SIG-M5 treated with dmso at 0.1 percent for 504 hours (cell line): ENCODE data around the gene HAPLN3.
"Not testable (repeated sequence)": the region's sequence is repeated elsewhere in the genome, so short reads cannot be mapped to it uniquely, and the experiment has no call there.

Experiments used
- DNase-seq: peaks from one replicate; lab custom pipeline; 2025; ENCODE audit not compliant: unreplicated experiment; lab: John Stamatoyannopoulos, UW

HAPLN3 gene, protein sequence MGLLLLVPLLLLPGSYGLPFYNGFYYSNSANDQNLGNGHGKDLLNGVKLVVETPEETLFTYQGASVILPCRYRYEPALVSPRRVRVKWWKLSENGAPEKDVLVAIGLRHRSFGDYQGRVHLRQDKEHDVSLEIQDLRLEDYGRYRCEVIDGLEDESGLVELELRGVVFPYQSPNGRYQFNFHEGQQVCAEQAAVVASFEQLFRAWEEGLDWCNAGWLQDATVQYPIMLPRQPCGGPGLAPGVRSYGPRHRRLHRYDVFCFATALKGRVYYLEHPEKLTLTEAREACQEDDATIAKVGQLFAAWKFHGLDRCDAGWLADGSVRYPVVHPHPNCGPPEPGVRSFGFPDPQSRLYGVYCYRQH

GRCh38 chr15:88894819-88895767 is at the start of gene HAPLN3:
Gene HAPLN3 (minus strand): TSS chr15:88895544. CDS start chr15:88887298, 8,246 bp downstream.
- DNase-seq, result no peak

DNA sequence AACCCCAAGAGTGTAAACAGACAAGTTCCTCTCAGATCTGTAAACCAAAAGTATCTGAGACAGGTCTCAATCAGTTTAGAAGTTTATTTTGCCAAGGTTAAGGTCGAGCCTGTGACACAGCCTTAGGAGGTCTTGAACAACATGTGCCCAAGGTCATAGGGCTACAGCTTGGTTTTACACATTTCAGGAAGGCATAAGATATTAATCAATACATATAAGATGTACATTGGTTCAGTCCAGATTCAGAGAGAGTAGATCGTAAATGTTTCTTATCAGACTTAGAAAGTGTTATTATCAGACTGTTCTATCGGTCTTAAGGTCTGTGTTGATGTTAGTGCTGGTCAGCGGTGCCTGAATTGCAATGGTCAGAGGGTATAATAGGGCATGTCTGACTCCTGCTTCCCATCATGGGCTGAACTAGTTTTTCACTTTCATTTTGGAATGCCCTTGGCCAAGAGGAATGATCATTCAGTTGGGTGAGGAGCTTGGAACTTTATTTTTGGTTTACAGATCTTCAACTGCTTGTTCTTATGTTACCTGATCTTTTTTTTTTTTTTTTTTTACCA is 44.8 kb upstream of the HAPLN3 start:
- DNase-seq, result no peak

GRCh38 chr15:88939486-88939806 is 44.1 kb upstream of the HAPLN3 start:
- no peak for DNase-seq

DNA sequence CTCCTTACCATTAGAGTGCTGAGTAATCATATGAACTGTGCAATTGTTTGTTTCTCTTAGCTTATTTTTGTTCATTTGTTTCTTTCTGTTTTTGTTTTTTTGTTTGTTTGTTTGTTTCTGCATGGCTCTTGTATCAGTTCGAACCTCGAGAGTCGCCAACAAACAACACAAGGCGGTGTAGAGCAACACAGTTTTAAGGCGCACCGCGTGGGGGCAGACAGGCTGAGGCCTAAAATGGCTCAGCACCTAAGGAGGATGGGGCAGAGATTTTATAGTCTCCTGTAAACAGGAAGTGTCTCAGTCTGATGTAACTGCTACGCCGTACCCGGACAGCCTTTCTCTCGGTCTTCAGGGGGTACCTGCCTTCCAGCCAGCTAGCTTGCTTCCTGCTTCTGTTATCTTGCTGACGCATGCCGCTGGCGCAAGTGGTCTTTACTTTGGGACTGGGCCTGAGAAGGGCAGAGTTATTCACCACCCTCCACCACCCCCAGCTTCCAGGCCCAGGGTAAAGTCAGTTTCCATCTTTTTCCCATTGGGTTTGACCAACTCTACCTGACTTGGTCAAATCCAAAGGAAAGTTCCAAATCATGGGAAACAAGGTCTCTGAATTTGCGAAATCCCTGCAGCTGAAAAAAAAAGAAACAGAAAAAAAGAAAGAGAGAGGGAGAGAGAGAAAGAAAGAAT is 43.6 kb upstream of the HAPLN3 start:
- DNase-seq, result no peak

GRCh38 chr15:88934449-88934848 is 39.1 kb upstream of the HAPLN3 start:
- DNase-seq, result not testable (repeated sequence)

DNA sequence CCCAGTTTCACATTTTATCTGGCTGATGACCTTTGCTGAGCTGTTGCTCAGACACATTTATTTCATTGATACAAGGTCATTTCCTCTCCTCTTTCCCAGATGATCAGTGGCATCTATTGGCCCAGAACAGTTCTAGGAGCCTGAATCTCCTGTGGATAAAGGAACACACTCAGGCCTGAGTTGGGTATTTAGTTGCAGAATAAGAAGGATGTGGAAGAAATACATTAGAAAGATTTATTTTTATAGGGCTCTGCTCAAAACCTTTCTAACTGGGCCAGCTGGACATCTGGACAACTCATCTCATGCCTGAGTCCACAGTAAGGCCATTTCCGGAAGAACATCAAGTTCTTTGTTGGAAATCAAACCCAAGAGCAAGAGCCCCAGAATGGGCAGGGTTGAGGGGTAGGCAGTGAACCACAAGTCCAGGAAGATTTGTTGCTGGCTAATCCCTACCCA is 37.6 kb upstream of the HAPLN3 start:
- no peak for DNase-seq

DNA sequence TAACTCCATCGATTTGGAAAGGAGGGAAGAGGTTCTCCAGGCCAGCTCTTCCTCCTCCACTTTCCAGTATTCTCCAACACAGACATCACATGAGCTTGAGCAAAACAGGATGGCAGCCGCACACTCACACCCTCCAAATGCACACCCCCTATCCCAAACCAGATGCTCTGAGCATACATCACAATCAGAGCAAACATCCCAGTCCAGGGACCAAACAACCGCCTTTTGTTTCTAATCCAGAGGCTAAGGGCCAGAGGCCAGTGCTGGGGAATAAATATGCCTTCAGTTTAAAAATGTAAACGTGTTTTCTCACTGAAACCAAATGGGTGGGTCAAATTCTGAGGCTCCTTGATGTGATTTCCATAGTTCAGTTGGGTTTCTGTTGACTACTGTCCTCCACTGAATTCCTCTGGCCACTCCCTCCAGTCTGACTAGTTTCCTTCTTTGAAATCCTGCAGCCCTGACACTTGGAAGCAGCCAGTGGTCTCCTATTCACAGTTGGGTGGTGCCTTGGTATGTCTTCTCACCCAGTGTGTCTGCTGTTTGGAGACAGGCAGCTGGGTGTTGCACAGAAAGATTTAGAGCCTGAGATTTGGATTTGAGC is 37.0 kb upstream of the HAPLN3 start:
- no peak for DNase-seq

DNA sequence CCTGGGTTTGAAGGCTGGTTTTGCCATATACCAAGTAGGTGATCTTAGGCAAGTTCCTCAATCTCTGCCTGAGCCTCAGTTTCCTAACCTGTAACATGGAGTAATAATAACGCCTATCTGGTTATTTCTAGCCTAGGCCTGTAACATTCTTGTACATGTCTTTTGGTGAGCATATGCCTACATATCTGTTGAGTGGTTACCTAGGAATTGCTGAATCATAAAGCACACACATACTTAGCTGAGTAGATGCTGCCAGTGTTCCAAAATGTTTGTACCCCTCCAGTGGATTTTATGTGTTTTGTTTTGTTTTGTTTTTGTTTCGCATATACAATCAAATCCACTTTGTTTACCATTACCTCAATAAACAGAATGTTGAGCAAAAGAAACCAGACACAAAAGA is 35.2 kb upstream of the HAPLN3 start:
- DNase-seq, result no peak

- DNase-seq, result not testable (repeated sequence)
These were observed 34.2 kb upstream of the HAPLN3 start for GRCh38 chr15:88929358-88930098.

DNA sequence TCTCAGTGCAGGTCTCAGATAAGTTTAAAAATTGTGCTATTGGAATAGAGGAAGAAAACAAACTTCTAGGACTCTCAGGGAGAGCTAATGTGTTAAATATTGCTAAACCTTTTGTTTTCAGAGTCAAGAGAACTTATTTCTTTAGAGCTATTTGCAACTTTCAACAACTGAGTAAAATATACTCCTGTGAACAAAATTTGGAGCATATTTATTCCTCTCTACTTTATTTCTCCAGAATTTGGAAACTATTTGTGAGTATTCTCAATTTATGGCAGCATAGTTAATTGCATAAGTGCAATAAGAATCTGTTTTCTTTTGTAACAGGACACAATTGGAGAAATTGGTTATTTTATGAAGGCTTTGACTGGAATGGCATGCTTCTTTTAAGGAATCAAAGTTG is 32.8 kb upstream of the HAPLN3 start:
- not testable (repeated sequence) for DNase-seq

GRCh38 chr15:88925648-88926047 is 30.3 kb upstream of the HAPLN3 start:
- not testable (repeated sequence) for DNase-seq

DNA sequence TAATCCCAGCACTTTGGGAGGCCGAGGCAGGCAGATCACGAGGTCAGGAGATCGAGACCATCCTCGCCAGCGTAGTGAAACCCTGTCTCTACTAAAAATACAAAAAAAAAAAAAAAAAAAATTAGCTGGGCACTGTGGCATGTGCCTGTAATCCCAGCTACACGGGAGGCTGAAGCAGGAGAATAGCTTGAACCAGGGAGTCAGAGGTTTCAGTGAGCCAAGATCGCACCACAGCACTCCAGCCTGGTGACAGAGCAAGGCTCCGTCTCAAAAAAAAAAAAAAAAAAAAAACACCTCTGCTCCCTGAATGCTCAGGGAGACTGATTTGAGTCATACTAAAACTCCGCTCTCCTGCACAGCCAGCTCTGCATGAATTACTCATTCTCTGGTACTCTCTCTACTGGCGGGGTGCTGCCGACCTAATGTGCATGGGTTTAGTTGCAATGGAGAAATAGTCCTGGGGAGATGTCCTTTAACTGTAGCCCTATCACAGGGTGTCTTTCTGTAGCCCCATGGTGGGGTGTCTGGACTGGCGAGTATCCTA is 25.6 kb upstream of the HAPLN3 start:
- DNase-seq, result not testable (repeated sequence)

- no peak for DNase-seq
These were observed 25.0 kb upstream of the HAPLN3 start for GRCh38 chr15:88920186-88920891.

DNA sequence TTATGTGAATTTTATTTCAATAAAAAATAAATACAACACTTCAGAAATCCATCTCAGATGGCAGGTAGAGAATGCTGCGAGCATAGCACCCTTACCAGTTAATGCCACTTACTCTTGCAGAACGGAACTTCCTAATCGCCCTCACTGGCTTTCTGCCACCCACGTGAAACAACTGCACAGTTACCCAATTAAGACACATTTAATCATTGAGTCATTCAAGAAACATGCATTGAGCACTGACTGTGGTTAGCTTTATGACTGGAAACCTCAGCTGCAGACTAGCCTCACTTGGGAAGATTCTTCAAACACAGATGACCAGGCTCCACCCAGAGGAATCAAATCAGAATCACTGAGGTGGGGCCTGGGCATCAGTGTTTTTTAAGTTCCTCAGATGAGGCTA is 23.4 kb upstream of the HAPLN3 start:
- peak; percentile 61 for DNase-seq

- DNase-seq, result no peak
These were observed 22.4 kb upstream of the HAPLN3 start for GRCh38 chr15:88917760-88918159.

DNA sequence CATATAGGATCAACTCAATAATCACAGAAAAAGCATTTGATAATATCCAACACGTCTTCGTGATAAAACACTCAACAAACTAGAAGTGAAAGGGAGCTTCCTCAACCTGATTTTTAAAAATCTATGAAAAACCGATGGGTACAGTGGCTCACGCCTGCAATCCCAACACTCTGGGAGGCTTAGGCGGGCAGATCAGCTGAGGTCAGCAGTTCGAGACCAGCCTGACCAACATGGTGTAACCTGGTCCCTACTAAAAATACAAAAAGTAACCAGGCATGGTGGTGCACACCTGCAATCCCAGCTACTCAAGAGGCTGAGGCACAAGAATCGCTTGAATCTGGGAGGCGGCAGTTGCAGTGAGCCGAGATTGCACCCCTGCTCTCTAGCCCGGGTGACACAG is 20.0 kb upstream of the HAPLN3 start:
- no peak for DNase-seq

GRCh38 chr15:88913850-88914169 is 18.5 kb upstream of the HAPLN3 start:
- DNase-seq, result peak; percentile 36

GRCh38 chr15:88913017-88913849 is 17.9 kb upstream of the HAPLN3 start, which contains the start of gene MFGE8:
Gene MFGE8 (minus strand): TSS chr15:88913379. CDS start chr15:88913319, 60 bp downstream.
- DNase-seq, result peak; percentile 38
